HepG2 (cell line): ENCODE data around the gene PSMB3. TPM values are rescaled to one million over a fixed set of nuclear protein-coding genes. Genes with fewer than 3 reads are reported as not detected.

ENCODE experiments used
- JUND ChIP-seq: sonication (generic); formaldehyde crosslinking; IDR thresholded peaks from 2 replicates; pipeline ENCODE4 v1.8.0; 2022; ENCODE audit warnings: mild to moderate bottlenecking, missing genetic modification reagents
- ZFP37 ChIP-seq: sonication (generic); formaldehyde crosslinking; IDR thresholded peaks from 2 replicates; pipeline ENCODE4 v1.4.0; 2020; ENCODE audit warnings: missing genetic modification reagents, borderline replicate concordance
- ZNF124 ChIP-seq: sonication (generic); formaldehyde crosslinking; IDR thresholded peaks from 2 replicates; pipeline ENCODE4 v1.4.0; 2020; ENCODE audit warnings: missing genetic modification reagents
- ZNF234 ChIP-seq: sonication (generic); formaldehyde crosslinking; conservative IDR thresholded peaks from 2 replicates; pipeline ENCODE4 v1.5.1; 2020; ENCODE audit warnings: mild to moderate bottlenecking, missing genetic modification reagents
- ZNF563 ChIP-seq: sonication (generic); formaldehyde crosslinking; IDR thresholded peaks from 2 replicates; pipeline ENCODE4 v1.8.0; 2022; ENCODE audit warnings: mild to moderate bottlenecking, moderate library complexity, missing genetic modification reagents
- ZSCAN22 ChIP-seq: sonication (generic); formaldehyde crosslinking; IDR thresholded peaks from 2 replicates; pipeline ENCODE4 v1.4.0; 2020; ENCODE audit warnings: mild to moderate bottlenecking, missing genetic modification reagents
- polyA plus RNA-seq, 8 experiments: library from polyadenylated mRNA; depleted of rRNA in 3 of 8; stranded (reverse) in 7 of 8; unstranded in 1 of 8; fragments of >200 nt; fragmentation: Illumina TruSeq in 4 of 8; extraction: Trizol in 4 of 8; gene quantifications; 2 replicates each; pipeline versions ENCODE4 v1.2.1 to v1.2.3, GENCODE V29; 2011 to 2016; ENCODE audit warnings: low read depth in 4 of 8, missing spikeins in 1 of 8, mixed read lengths in 1 of 8; ENCODE audit not compliant: insufficient read depth in 1 of 8
- total RNA-seq, 5 experiments: library from RNA; depleted of rRNA; stranded (reverse); fragments of >200 nt; fragmentation: Illumina TruSeq; extraction: Trizol; gene quantifications; 2 replicates each; pipeline ENCODE4 v1.2.3, GENCODE V29; 2016; ENCODE audit warnings: low read depth in 1 of 5
- TF ChIP-seq, protein P1 (sequence below): IDR thresholded peaks from 2 replicates; pipeline ENCODE4 v1.4.0; 2020; ENCODE audit warnings: mild to moderate bottlenecking, missing genetic modification reagents
- TF ChIP-seq, protein P2 (sequence below): sonication (generic); formaldehyde crosslinking; IDR thresholded peaks from 2 replicates; pipeline ENCODE4 v1.5.1; 2020; ENCODE audit warnings: mild to moderate bottlenecking, missing genetic modification reagents, borderline replicate concordance

Gene PSMB3
- total and polyA plus RNA-seq, 2 of the 13 experiments (the other 11 are each of a cell fraction or from before 2014, with no cell fraction given) = 366 to 517 TPM

DNA sequence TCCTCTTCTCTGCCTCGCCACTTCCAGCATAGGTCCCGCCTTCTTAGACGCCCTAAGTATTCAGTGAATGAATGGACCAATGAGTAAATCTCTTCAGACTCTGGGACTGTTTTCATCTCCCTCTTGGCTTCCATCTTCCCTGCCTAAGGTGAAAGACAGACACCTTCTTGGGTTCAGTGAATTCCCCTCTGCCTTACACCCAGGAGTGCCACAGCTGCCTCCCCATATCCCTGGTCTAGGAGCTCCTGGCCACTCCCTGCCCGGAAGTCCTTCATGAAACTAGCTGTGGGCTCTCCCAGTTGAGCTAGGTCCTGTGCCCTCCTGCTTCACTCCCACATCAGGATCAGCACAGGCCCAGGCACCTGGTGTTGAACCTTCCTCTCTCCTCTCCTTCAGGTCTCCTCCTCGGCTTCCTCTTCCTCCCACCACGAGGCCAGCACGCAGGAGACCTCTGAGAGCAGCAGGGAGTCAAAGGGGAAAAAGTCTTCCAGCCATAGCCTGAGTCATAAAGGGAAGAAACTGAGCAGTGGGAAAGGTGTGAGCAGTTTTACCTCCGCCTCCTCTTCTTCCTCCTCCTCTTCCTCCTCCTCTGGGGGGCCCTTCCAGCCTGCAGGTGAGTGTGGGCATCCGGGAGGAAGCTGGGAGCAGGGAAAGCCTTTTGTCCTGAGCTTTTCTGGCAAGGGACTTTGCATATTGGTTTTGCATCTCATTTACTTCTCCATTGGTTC, 37.2 kb upstream of the PSMB3 start (continued):
- TF ChIP-seq JUND (CRISPR knock-in tag) (no peak), ZNF124 (CRISPR knock-in tag) (no peak), ZFP37 (CRISPR knock-in tag) (no peak), ZNF563 (CRISPR knock-in tag) (no peak), ZNF234 (CRISPR knock-in tag) (no peak), ZSCAN22 (no peak)
- TF ChIP-seq, protein P1, sequence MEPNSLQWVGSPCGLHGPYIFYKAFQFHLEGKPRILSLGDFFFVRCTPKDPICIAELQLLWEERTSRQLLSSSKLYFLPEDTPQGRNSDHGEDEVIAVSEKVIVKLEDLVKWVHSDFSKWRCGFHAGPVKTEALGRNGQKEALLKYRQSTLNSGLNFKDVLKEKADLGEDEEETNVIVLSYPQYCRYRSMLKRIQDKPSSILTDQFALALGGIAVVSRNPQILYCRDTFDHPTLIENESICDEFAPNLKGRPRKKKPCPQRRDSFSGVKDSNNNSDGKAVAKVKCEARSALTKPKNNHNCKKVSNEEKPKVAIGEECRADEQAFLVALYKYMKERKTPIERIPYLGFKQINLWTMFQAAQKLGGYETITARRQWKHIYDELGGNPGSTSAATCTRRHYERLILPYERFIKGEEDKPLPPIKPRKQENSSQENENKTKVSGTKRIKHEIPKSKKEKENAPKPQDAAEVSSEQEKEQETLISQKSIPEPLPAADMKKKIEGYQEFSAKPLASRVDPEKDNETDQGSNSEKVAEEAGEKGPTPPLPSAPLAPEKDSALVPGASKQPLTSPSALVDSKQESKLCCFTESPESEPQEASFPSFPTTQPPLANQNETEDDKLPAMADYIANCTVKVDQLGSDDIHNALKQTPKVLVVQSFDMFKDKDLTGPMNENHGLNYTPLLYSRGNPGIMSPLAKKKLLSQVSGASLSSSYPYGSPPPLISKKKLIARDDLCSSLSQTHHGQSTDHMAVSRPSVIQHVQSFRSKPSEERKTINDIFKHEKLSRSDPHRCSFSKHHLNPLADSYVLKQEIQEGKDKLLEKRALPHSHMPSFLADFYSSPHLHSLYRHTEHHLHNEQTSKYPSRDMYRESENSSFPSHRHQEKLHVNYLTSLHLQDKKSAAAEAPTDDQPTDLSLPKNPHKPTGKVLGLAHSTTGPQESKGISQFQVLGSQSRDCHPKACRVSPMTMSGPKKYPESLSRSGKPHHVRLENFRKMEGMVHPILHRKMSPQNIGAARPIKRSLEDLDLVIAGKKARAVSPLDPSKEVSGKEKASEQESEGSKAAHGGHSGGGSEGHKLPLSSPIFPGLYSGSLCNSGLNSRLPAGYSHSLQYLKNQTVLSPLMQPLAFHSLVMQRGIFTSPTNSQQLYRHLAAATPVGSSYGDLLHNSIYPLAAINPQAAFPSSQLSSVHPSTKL (CRISPR knock-in tag) = no peak
- TF ChIP-seq, protein P2, sequence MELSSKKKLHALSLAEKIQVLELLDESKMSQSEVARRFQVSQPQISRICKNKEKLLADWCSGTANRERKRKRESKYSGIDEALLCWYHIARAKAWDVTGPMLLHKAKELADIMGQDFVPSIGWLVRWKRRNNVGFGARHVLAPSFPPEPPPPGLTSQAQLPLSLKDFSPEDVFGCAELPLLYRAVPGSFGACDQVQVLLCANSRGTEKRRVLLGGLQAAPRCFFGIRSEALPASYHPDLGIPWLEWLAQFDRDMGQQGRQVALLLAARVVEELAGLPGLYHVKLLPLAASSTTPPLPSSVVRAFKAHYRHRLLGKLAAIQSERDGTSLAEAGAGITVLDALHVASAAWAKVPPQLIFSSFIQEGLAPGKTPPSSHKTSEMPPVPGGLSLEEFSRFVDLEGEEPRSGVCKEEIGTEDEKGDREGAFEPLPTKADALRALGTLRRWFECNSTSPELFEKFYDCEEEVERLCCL = no peak
